Neural progenitor cell (in vitro differentiated cells): ENCODE data around the gene WIPF2.

Experiments
- CTCF ChIP-seq: fragments of 200-600 bp; sonication (generic); IDR thresholded peaks from 2 replicates; pipeline ENCODE4 v1.5.1; 2017; ENCODE audit warnings: antibody characterized with exemption, mild to moderate bottlenecking
- EZH2 ChIP-seq: fragments of 200-600 bp; sonication (generic); IDR thresholded peaks from 2 replicates; pipeline ENCODE4 v1.6.1; 2017; ENCODE audit warnings: antibody characterized with exemption, mild to moderate bottlenecking, moderate library complexity
- EZH2phosphoT487 ChIP-seq: fragments of 200-600 bp; sonication (generic); IDR thresholded peaks from 2 replicates; pipeline ENCODE4 v1.6.1; 2017; ENCODE audit warnings: antibody characterized with exemption

- TF ChIP-seq CTCF (no peak), EZH2phosphoT487 (no peak), EZH2 (no peak)
These were observed 96.8 kb downstream of the WIPF2 start for GRCh38 chr17:40315678-40316570.
